HG03520 (cell line): ENCODE measurements around the gene AMOT.

Source experiments
- ATAC-seq: cut with Tn5 transposase; IDR thresholded peaks from one replicate; pipeline ENCODE4 v1.9.1; 2021; ENCODE audit warnings: mild to moderate bottlenecking, moderate library complexity; ENCODE audit not compliant: unreplicated experiment

Gene AMOT

DNA sequence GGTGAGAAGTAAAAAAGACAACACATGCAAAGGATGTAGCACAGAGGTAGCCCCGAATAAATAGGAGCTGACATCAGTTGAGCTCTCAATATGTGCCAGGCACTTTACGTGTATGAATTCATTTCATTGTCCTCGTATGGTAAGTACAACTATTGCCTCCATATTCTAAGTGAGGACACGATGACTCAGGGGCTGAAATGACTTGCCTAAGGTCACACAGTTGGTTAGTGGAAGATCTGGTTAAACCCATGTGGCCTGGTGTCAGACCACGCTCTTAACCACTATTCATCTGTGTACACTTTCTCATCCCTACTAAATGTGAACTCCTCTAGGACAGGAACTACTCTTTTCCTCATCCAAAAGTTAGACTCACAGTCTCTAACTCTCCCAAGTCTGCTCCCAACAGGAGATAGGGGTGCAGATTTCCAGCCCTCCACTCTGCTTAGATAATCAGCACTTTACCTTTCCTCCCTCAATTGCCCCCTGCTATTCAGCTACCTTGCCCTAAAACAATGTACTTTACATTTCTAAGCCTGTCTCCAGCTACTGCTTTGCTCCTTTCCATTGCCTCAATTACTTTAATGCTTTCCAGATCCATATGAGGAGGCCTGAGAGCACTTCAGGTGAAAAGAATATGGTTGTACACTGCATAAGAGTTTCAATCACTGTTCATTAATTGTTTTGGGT lies 102.1 kb downstream of the AMOT start:
- ATAC-seq: peak; percentile 42

DNA sequence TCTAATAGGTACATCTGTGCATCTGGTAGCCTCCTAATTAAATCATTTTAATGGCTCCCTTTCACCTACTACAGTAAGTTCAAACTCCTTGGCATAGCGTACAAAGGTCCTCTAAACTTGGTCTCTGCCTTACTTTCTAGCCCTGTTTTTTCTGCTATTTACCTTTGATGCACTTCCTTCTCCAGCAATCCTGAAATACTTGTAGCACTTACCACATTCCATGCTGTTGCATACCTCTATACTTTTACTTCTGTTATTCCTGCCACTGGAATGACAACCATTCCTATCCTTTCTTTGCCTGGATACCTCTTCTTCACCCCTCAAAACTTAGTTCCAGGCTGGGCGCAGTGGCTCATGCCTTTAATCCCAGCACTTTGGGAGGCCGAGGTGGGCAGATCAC lies 104.3 kb downstream of the AMOT start:
- ATAC-seq: no peak

- ATAC-seq: no peak
Measured at GRCh38 chrX:112735147-112735546, 105.5 kb downstream of the AMOT start.

DNA sequence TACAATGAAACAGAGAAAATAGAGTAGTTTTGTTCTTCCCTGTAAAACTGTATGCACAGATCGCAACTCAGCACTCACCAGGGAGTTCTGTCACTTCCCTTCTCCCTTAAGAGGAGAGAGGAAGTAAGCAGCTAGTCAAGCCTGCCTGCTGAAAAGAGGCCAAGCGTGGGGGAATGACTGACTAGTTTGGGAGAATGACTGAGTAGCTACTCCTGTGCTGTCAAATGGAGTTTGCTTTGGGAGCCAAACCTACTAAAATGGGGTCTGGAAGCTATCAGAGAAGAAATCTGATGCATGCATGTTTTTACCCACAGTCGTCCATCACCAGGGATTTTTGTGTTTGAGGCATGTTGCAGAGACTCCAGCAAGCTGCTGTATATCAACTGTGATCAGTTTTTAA lies 106.3 kb downstream of the AMOT start:
- no peak for ATAC-seq

DNA sequence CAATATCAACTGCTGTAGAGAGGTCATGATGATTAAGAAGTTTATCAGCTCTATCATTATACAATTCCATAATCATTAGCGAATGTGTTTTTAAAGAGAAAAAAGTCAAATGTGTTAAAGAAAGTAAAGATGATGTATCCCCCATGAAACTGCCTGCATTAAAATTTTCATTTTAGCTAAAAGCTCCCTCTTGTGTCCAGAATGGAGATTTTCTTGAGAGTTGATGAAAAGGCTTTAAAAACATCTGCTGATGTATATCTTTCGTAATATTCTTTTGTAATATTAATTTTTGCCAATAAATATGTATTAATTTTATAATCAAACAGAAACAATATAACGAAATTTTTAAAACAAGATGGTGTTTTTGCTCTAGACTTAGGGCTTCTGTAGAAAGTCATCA lies 108.8 kb downstream of the AMOT start:
- no peak for ATAC-seq
